Measurements from ENCODE around the gene FSD2.
"Not testable (repeated sequence)": the region's sequence is repeated elsewhere in the genome, so short reads cannot be mapped to it uniquely, and the experiment has no call there.

FSD2 gene

GRCh38 chr15:82830427-82831173, 24.7 kb upstream of the FSD2 start:
- DNase-seq = no peak

- no peak for DNase-seq
Measured at GRCh38 chr15:82829234-82829633, 23.4 kb upstream of the FSD2 start.

GRCh38 chr15:82828075-82828474, 22.2 kb upstream of the FSD2 start:
- no peak for DNase-seq

GRCh38 chr15:82823049-82823448, 17.2 kb upstream of the FSD2 start:
- DNase-seq = no peak

- DNase-seq = not testable (repeated sequence)
Measured at GRCh38 chr15:82821851-82822250, 16.0 kb upstream of the FSD2 start.

- not testable (repeated sequence) for DNase-seq
Measured at GRCh38 chr15:82821396-82821795, 15.5 kb upstream of the FSD2 start.

- DNase-seq = no peak
Measured at GRCh38 chr15:82820128-82820527, 14.3 kb upstream of the FSD2 start.

GRCh38 chr15:82812994-82813393, 7.1 kb upstream of the FSD2 start:
- no peak for DNase-seq

- no peak for DNase-seq
Measured at GRCh38 chr15:82810890-82811426, 5.1 kb upstream of the FSD2 start.

- DNase-seq = no peak
Measured at GRCh38 chr15:82810061-82810889, 4.4 kb upstream of the FSD2 start.

- DNase-seq = peak; percentile 83
Measured at GRCh38 chr15:82809308-82810060, 3.6 kb upstream of the FSD2 start, which contains the start of gene WHAMM. TSS of gene WHAMM (plus strand) at chr15:82809628. CDS start at chr15:82809727, 99 bp downstream.

GRCh38 chr15:82808634-82809041, 2.8 kb upstream of the FSD2 start:
- DNase-seq = no peak

GRCh38 chr15:82807920-82808633, 2.2 kb upstream of the FSD2 start:
- no peak for DNase-seq

GRCh38 chr15:82804575-82804949, 1.3 kb downstream of the FSD2 start:
- no peak for DNase-seq

GRCh38 chr15:82803793-82804574, 1.9 kb downstream of the FSD2 start:
- no peak for DNase-seq

- no peak for DNase-seq
Measured at GRCh38 chr15:82802497-82802896, 3.4 kb downstream of the FSD2 start.

GRCh38 chr15:82799183-82799841, 6.6 kb downstream of the FSD2 start:
- DNase-seq = no peak

- DNase-seq = no peak
Measured at GRCh38 chr15:82798531-82799166, 7.2 kb downstream of the FSD2 start.

GRCh38 chr15:82798104-82798503, 7.8 kb downstream of the FSD2 start:
- DNase-seq = no peak

GRCh38 chr15:82793737-82794136, 12.1 kb downstream of the FSD2 start:
- no peak for DNase-seq

- DNase-seq = no peak
Measured at GRCh38 chr15:82792068-82792467, 13.8 kb downstream of the FSD2 start.
